Endothelial cell of umbilical vein (primary cell): Measurements from ENCODE around the gene SLC17A9. TPM values are rescaled to one million over a fixed set of nuclear protein-coding genes. Genes with fewer than 3 reads are reported as not detected.

ENCODE experiments used
- BruUV-seq: library from RNA; stranded (reverse); fragments of 400-500 nt; replicated peaks from 2 replicates; lab custom pipeline; 2021; lab: Mats Ljungman, UMichigan
- CTCF ChIA-PET: fragments of 300-600, 350-600 bp; sonication (Branson Sonifier 250); formaldehyde crosslinking; loops from one replicate; lab custom pipeline; 2021; ENCODE audit warnings: antibody characterized with exemption, inconsistent platforms; lab: Charles Lee
- POLR2A ChIA-PET: fragments of 300-600, 350-600 bp; sonication (Branson Sonifier 250); formaldehyde crosslinking; loops from one replicate; lab custom pipeline; 2021; ENCODE audit warnings: antibody characterized with exemption, inconsistent platforms; lab: Charles Lee
- DNase-seq: peaks from one replicate; pipeline ENCODE4 v3.0.0-alpha.2; 2011; ENCODE audit warnings: low read depth, low spot score
- FAIRE-seq: peaks from 2 replicates; lab custom pipeline; 2011; peaks lifted over from hg19 to GRCh38; lab: Jason Lieb, UNC
- H2AFZ ChIP-seq: 2 replicates; pipeline ENCODE4 v1.6.0; 2012; ENCODE audit warnings: low read depth, low read length, control low read depth, inconsistent platforms
- H3K27ac ChIP-seq: 2 replicates; pipeline ENCODE4 v1.5.1; 2011; ENCODE audit warnings: low read depth, mild to moderate bottlenecking, control low read depth, low read length, moderate library complexity; ENCODE audit not compliant: insufficient read depth
- H3K27me3 ChIP-seq, 2 experiments: 2 replicates each; pipeline versions ENCODE4 v1.6.0 to v1.6.1; 2011; ENCODE audit warnings: low read length in 2 of 2, mixed read lengths in 1 of 2; ENCODE audit not compliant: control insufficient read depth in 2 of 2, insufficient read depth in 2 of 2
- H3K36me3 ChIP-seq, 2 experiments: 2 replicates in 1 of 2; 3 replicates in 1 of 2; pipeline ENCODE4 v1.5.1; 2011; ENCODE audit warnings: low read length in 2 of 2, mild to moderate bottlenecking in 1 of 2, moderate library complexity in 1 of 2; ENCODE audit not compliant: control insufficient read depth in 2 of 2, insufficient read depth in 2 of 2; ENCODE audit errors: extremely low read depth in 1 of 2
- H3K4me1 ChIP-seq: 3 replicates; pipeline ENCODE4 v1.5.1; 2011; ENCODE audit warnings: mild to moderate bottlenecking, low read length; ENCODE audit not compliant: control insufficient read depth, insufficient read depth; ENCODE audit errors: extremely low read depth
- H3K4me2 ChIP-seq: 2 replicates; pipeline ENCODE4 v1.6.1; 2011; ENCODE audit warnings: low read length, control low read depth, mixed read lengths; ENCODE audit not compliant: insufficient read depth
- H3K4me3 ChIP-seq, 3 experiments: fragments of 200-600 bp in 1 of 3; sonication (generic), shearing (Covaris generic) in 1 of 3; replicated peaks in 1 of 3; 2 replicates each; pipeline ENCODE4 v1.5.1; 2011 to 2016; ENCODE audit warnings: control low read depth in 3 of 3, low read length in 3 of 3, mild to moderate bottlenecking in 2 of 3, inconsistent platforms in 1 of 3, low read depth in 1 of 3, moderate library complexity in 1 of 3; ENCODE audit not compliant: insufficient read depth in 1 of 3
- H3K79me2 ChIP-seq: 2 replicates; pipeline ENCODE4 v1.6.0; 2012; ENCODE audit warnings: low read length, inconsistent platforms; ENCODE audit not compliant: control insufficient read depth, insufficient read depth
- H3K9ac ChIP-seq: replicated peaks from 2 replicates; pipeline ENCODE3; 2011; ENCODE audit warnings: low read length, control low read depth; ENCODE audit not compliant: insufficient read depth; ENCODE audit errors: extremely low read depth
- H3K9me1 ChIP-seq: replicated peaks from 3 replicates; pipeline ENCODE4 v1.6.0; 2011; ENCODE audit warnings: mild to moderate bottlenecking, low read length; ENCODE audit not compliant: control insufficient read depth, insufficient read depth; ENCODE audit errors: extremely low read depth
- H3K9me3 ChIP-seq: replicated peaks from 2 replicates; pipeline ENCODE4 v1.5.1; 2012; ENCODE audit warnings: low read length, inconsistent platforms; ENCODE audit not compliant: control insufficient read depth, insufficient read depth
- H4K20me1 ChIP-seq: replicated peaks from 2 replicates; pipeline ENCODE3; 2011; ENCODE audit warnings: mild to moderate bottlenecking, low read length; ENCODE audit not compliant: control insufficient read depth, insufficient read depth; ENCODE audit errors: extremely low read depth
- CTCF ChIP-seq, 2 donors: IDR thresholded peaks; 1 replicate in 1 of 2; 2 replicates in 1 of 2; pipeline ENCODE4 v1.5.1; 2011; ENCODE audit warnings: low read length in 2 of 2, mild to moderate bottlenecking in 2 of 2, moderate library complexity in 2 of 2, control low read depth in 1 of 2, inconsistent platforms in 1 of 2, low read depth in 1 of 2; ENCODE audit not compliant: insufficient read depth in 1 of 2; ENCODE audit errors: extremely low read depth in 1 of 2
- EZH2 ChIP-seq: IDR thresholded peaks from 2 replicates; pipeline ENCODE4 v1.6.1; 2012; ENCODE audit warnings: borderline replicate concordance, low read depth, mild to moderate bottlenecking, moderate library complexity, low read length, inconsistent platforms; ENCODE audit not compliant: severe bottlenecking
- GATA2 ChIP-seq: IDR thresholded peaks from 2 replicates; pipeline ENCODE4 v1.7.0; 2011; ENCODE audit warnings: low read depth, mild to moderate bottlenecking, moderate library complexity, mixed read lengths, low read length; ENCODE audit not compliant: insufficient read length, insufficient read depth
- JUN ChIP-seq: IDR thresholded peaks from 2 replicates; pipeline ENCODE4 v1.6.1; 2011; ENCODE audit warnings: borderline replicate concordance, low read depth; ENCODE audit not compliant: insufficient read length, insufficient read depth
- POLR2A ChIP-seq: IDR thresholded peaks from 2 replicates; pipeline ENCODE4 v1.6.1; 2012; ENCODE audit warnings: low read depth, mild to moderate bottlenecking, control low read depth, low read length
- dilution Hi-C: fragments of 300-500 bp; cut with MboI; formaldehyde crosslinking; loops from one replicate; pipeline ENCODE4 v1.15.0; 2019; ENCODE audit warnings: low sequenced_read_pairs; ENCODE audit not compliant: extremely low pct_ligation_motif_present
- intact Hi-C: fragments of 100-400 bp; cut with micrococcal nuclease; formaldehyde crosslinking; loops from one replicate; pipeline ENCODE4 v1.10.0; 2022
- polyA plus RNA-seq, 4 experiments: library from polyadenylated mRNA; depleted of rRNA in 3 of 4; stranded (reverse) in 3 of 4; unstranded in 1 of 4; fragments of >200 nt; gene quantifications; 2 replicates each; pipeline versions ENCODE4 v1.2.1 to v1.2.3, GENCODE V29; 2011 to 2012; ENCODE audit warnings: missing spikeins in 1 of 4
- total RNA-seq: library from RNA; stranded (reverse); gene quantifications from 2 replicates; pipeline ENCODE4 v1.2.3, GENCODE V29; 2021

Gene SLC17A9
- total and polyA plus RNA-seq, 2 donors (not counting 3 experiments of a cell fraction or from before 2014, with no cell fraction given): 38.2 to 44.5 TPM

GRCh38 chr20:63014287-63014686 is 61.8 kb downstream of the SLC17A9 start:
- no TSS peak for BruUV-seq
- Histone ChIP-seq H3K27me3 (peaks cover 42 to 46% of the 10 kb centered on the region in 2 experiments), H3K9me3 (no peaks in the 10 kb centered on the region), H3K27ac (no peak overlapping the region), H3K4me2 (no peak overlapping the region), H3K4me3 (no peak overlapping the region), H3K9ac (no peak overlapping the region), H4K20me1 (no peaks in the 10 kb centered on the region), H3K4me1 (no peaks in the 10 kb centered on the region), H3K79me2 (no peaks in the 10 kb centered on the region), H3K9me1 (no peaks in the 10 kb centered on the region), H3K36me3 (no peaks in the 10 kb centered on the region), H2AFZ (no peak overlapping the region)
- intact Hi-C loops: no loop called here
- no peak for FAIRE-seq
- TF ChIP-seq GATA2 (no peak), JUN (no peak), EZH2 (no peak), POLR2A (no peak), CTCF (IDR thresholded peaks at IDR 0.05; ENCODE audit: extremely low read depth in 1 of 2, insufficient read depth in 1 of 2, low read depth in 1 of 2, low read length in 2 of 2) (no peak)
- dilution Hi-C loops: no loop called here
- POLR2A ChIA-PET: no interaction called here
- no peak for DNase-seq
- CTCF ChIA-PET: interaction anchor here (1.6 kb wide), 1 partner anchor 42 kb away, joined by 11 read pairs; no protein-coding TSS in a partner anchor

GRCh38 chr20:63014710-63015109 is 62.2 kb downstream of the SLC17A9 start:
- H3K36me3 ChIP-seq: no peaks in the 10 kb centered on the region
- H3K27me3 ChIP-seq: peaks cover 37 to 42% of the 10 kb centered on the region in 2 experiments
- no peak for DNase-seq
- H4K20me1 ChIP-seq: no peaks in the 10 kb centered on the region
- BruUV-seq: no TSS peak
- no peak overlapping the region for H2AFZ ChIP-seq
- H3K4me2 ChIP-seq: no peak overlapping the region
- TF ChIP-seq EZH2 (peak; percentile 31), GATA2 (no peak)
- H3K79me2 ChIP-seq: no peaks in the 10 kb centered on the region
- dilution Hi-C loops: no loop called here
- H3K4me3 ChIP-seq: no peak overlapping the region
- ChIA-PET POLR2A (no interaction called here), CTCF (interaction anchor here (1.6 kb wide), 1 partner anchor 42 kb away, joined by 11 read pairs; no protein-coding TSS in a partner anchor)
- H3K9me1 ChIP-seq: no peaks in the 10 kb centered on the region
- no peak overlapping the region for H3K27ac ChIP-seq
- no peaks in the 10 kb centered on the region for H3K9me3 ChIP-seq
- no peaks in the 10 kb centered on the region for H3K4me1 ChIP-seq
- intact Hi-C loops: no loop called here
- no peak overlapping the region for H3K9ac ChIP-seq
- no peak for FAIRE-seq
